IMR-90 (cell line): ENCODE results near the gene ZDHHC17. TPM values are rescaled to one million over a fixed set of nuclear protein-coding genes. Genes with fewer than 3 reads are reported as not detected.

ENCODE experiments used
- ATAC-seq: fragments of 200-7000 bp; cut with Tn5 transposase; 2 replicates; pipeline ENCODE4 v1.9.1; 2020; ENCODE audit warnings: low read depth, mild to moderate bottlenecking, moderate library complexity
- BruUV-seq: library from RNA; stranded (reverse); fragments of 400-500 nt; replicated peaks from 2 replicates; lab custom pipeline; 2021; lab: Mats Ljungman, UMichigan
- CTCF ChIA-PET: fragments of 300-600 bp; formaldehyde crosslinking; extraction: SDS; loops from one replicate; lab custom pipeline; 2021; ENCODE audit warnings: antibody characterized with exemption; lab: Yijun Ruan, JAX
- POLR2A ChIA-PET: fragments of 300-600 bp; sonication (Branson Sonifier 250); formaldehyde crosslinking; loops from one replicate; lab custom pipeline; 2022; ENCODE audit warnings: antibody characterized with exemption; ENCODE audit not compliant: unreplicated experiment; lab: Charles Lee
- DNase-seq: peaks from one replicate; pipeline ENCODE4 v3.0.0; 2013
- H2AFZ ChIP-seq: replicated peaks from 2 replicates; pipeline ENCODE3; 2013; ENCODE audit warnings: low read length, mild to moderate bottlenecking; ENCODE audit not compliant: poor library complexity
- H2AK5ac ChIP-seq: 2 replicates; pipeline ENCODE4 v1.6.1; 2013; ENCODE audit warnings: low read depth, low read length, inconsistent platforms
- H2AK9ac ChIP-seq: replicated peaks from 2 replicates; pipeline ENCODE3; 2013; ENCODE audit warnings: mild to moderate bottlenecking, low read depth, low read length, moderate library complexity; ENCODE audit not compliant: poor library complexity
- H2BK120ac ChIP-seq: 2 replicates; pipeline ENCODE4 v1.6.1; 2013; ENCODE audit warnings: low read depth, low read length, inconsistent platforms
- H2BK15ac ChIP-seq: 3 replicates; pipeline ENCODE4 v1.6.1; 2013; ENCODE audit warnings: low read depth, low read length, inconsistent platforms
- H2BK20ac ChIP-seq: 2 replicates; pipeline ENCODE4 v1.6.1; 2013; ENCODE audit warnings: low read depth, mild to moderate bottlenecking, inconsistent platforms, low read length, moderate library complexity
- H2BK5ac ChIP-seq: 2 replicates; pipeline ENCODE4 v1.6.1; 2013; ENCODE audit warnings: mild to moderate bottlenecking, low read depth, low read length, inconsistent platforms; ENCODE audit not compliant: poor library complexity, severe bottlenecking
- H3K14ac ChIP-seq: replicated peaks from 2 replicates; pipeline ENCODE4 v1.6.1; 2013; ENCODE audit warnings: low read depth, low read length, inconsistent platforms
- H3K18ac ChIP-seq: 2 replicates; pipeline ENCODE4 v1.6.1; 2013; ENCODE audit warnings: low read depth, low read length, control low read depth
- H3K23ac ChIP-seq: 2 replicates; pipeline ENCODE4 v1.6.1; 2013; ENCODE audit warnings: low read depth, low read length, inconsistent platforms
- H3K27ac ChIP-seq: 2 replicates; pipeline ENCODE4 v1.5.1; 2013; ENCODE audit warnings: mild to moderate bottlenecking, control low read depth, low read length; ENCODE audit not compliant: insufficient read depth
- H3K27me3 ChIP-seq: 2 replicates; pipeline ENCODE4 v1.6.1; 2013; ENCODE audit warnings: low read length; ENCODE audit not compliant: control insufficient read depth, insufficient read depth
- H3K36me3 ChIP-seq: 2 replicates; pipeline ENCODE4 v1.6.1; 2013; ENCODE audit warnings: low read length, mixed read lengths; ENCODE audit not compliant: control insufficient read depth, insufficient read depth
- H3K4ac ChIP-seq: 2 replicates; pipeline ENCODE4 v1.6.1; 2013; ENCODE audit warnings: low read depth, low read length, inconsistent platforms
- H3K4me1 ChIP-seq: 2 replicates; pipeline ENCODE4 v1.6.1; 2013; ENCODE audit warnings: low read length, mixed read lengths; ENCODE audit not compliant: control insufficient read depth, insufficient read depth
- H3K4me2 ChIP-seq: 2 replicates; pipeline ENCODE4 v1.6.1; 2013; ENCODE audit warnings: low read depth, mild to moderate bottlenecking, control low read depth, low read length, moderate library complexity
- H3K4me3 ChIP-seq: 2 replicates; pipeline ENCODE4 v1.5.1; 2013; ENCODE audit warnings: low read depth, mild to moderate bottlenecking, control low read depth, low read length, moderate library complexity; ENCODE audit not compliant: insufficient read depth
- H3K56ac ChIP-seq: 2 replicates; pipeline ENCODE4 v1.6.1; 2013; ENCODE audit warnings: low read length, inconsistent platforms; ENCODE audit not compliant: insufficient read depth; ENCODE audit errors: extremely low read depth
- H3K79me1 ChIP-seq, 2 experiments: 2 replicates each; pipeline ENCODE4 v1.6.1; 2013; ENCODE audit warnings: low read length in 2 of 2, inconsistent platforms in 1 of 2, low read depth in 1 of 2
- H3K9ac ChIP-seq: 2 replicates; pipeline ENCODE4 v1.6.1; 2013; ENCODE audit warnings: low read depth, low read length, control low read depth
- H3K9me1 ChIP-seq: 2 replicates; pipeline ENCODE4 v1.6.1; 2013; ENCODE audit warnings: low read length, inconsistent platforms; ENCODE audit not compliant: insufficient read depth
- H3K9me3 ChIP-seq: 2 replicates; pipeline ENCODE4 v1.6.1; 2013; ENCODE audit warnings: low read length; ENCODE audit not compliant: control insufficient read depth, insufficient read depth
- H4K20me1 ChIP-seq: 2 replicates; pipeline ENCODE4 v1.6.1; 2013; ENCODE audit warnings: low read length, inconsistent platforms; ENCODE audit not compliant: insufficient read depth
- H4K5ac ChIP-seq: 2 replicates; pipeline ENCODE4 v1.6.1; 2013; ENCODE audit warnings: mild to moderate bottlenecking, low read depth, low read length, control low read depth
- H4K8ac ChIP-seq, 2 experiments: 2 replicates each; pipeline ENCODE4 v1.6.1; 2013; ENCODE audit warnings: low read depth in 2 of 2, low read length in 2 of 2, control low read depth in 1 of 2, inconsistent platforms in 1 of 2
- H4K91ac ChIP-seq: 2 replicates; pipeline ENCODE4 v1.6.1; 2013; ENCODE audit warnings: low read depth, low read length, inconsistent platforms; ENCODE audit not compliant: insufficient read depth
- BHLHE40 ChIP-seq: fragments of 150-350 bp; IDR thresholded peaks from 2 replicates; pipeline ENCODE4 v1.6.1; 2016; ENCODE audit warnings: mild to moderate bottlenecking, low read depth, low read length
- CEBPB ChIP-seq: IDR thresholded peaks from 2 replicates; pipeline ENCODE4 v1.6.1; 2012; ENCODE audit warnings: low read depth, low read length, improper control_type of control experiment
- CHD1 ChIP-seq: IDR thresholded peaks from 2 replicates; pipeline ENCODE4 v1.6.1; 2012; ENCODE audit warnings: low read depth, low read length, improper control_type of control experiment
- MAFK ChIP-seq: IDR thresholded peaks from 2 replicates; pipeline ENCODE4 v1.6.1; 2012; ENCODE audit warnings: low read depth, low read length, improper control_type of control experiment
- MAZ ChIP-seq: IDR thresholded peaks from 2 replicates; pipeline ENCODE4 v1.6.1; 2012; ENCODE audit warnings: low read depth, mild to moderate bottlenecking, low read length, improper control_type of control experiment, moderate library complexity, borderline replicate concordance
- MXI1 ChIP-seq: IDR thresholded peaks from 2 replicates; pipeline ENCODE4 v1.6.1; 2012; ENCODE audit warnings: low read depth, mild to moderate bottlenecking, low read length, moderate library complexity, borderline replicate concordance
- NFE2L2 ChIP-seq: fragments of 150-350 bp; IDR thresholded peaks from 2 replicates; pipeline ENCODE4 v1.6.1; 2016; ENCODE audit warnings: low read depth, mild to moderate bottlenecking, low read length
- POLR2A ChIP-seq: IDR thresholded peaks from 2 replicates; pipeline ENCODE4 v1.6.1; 2012; ENCODE audit warnings: mild to moderate bottlenecking, low read depth, low read length
- RAD21 ChIP-seq: IDR thresholded peaks from 2 replicates; pipeline ENCODE4 v1.6.1; 2012; ENCODE audit warnings: low read length, improper control_type of control experiment
- RCOR1 ChIP-seq: IDR thresholded peaks from 2 replicates; pipeline ENCODE4 v1.6.1; 2012; ENCODE audit warnings: mild to moderate bottlenecking, low read length, improper control_type of control experiment; ENCODE audit not compliant: insufficient replicate concordance
- RFX5 ChIP-seq: IDR thresholded peaks from 2 replicates; pipeline ENCODE4 v1.8.0; 2012; ENCODE audit warnings: low read depth, mild to moderate bottlenecking, low read length, moderate library complexity
- SMC3 ChIP-seq: fragments of 150-350 bp; IDR thresholded peaks from 2 replicates; pipeline ENCODE4 v1.6.1; 2016; ENCODE audit warnings: low read depth, mild to moderate bottlenecking, antibody characterized with exemption, low read length, moderate library complexity
- WGBS, 2 experiments: methylation state at CpG; one replicate each; pipeline versions ENCODE4 v1.1.5 to v1.1.7; 2013; ENCODE audit warnings: missing lambda C conversion rate in 2 of 2; ENCODE audit not compliant: insufficient read length in 1 of 2; ENCODE audit errors: extremely low coverage in 2 of 2; 5-methylcytosine and 5-hydroxymethylcytosine counted together
- dilution Hi-C: fragments of 300-500 bp; cut with HindIII; formaldehyde crosslinking; loops from one replicate; pipeline ENCODE4 v1.14.3; 2018; ENCODE audit warnings: low sequenced_read_pairs; ENCODE audit not compliant: unreplicated experiment
- in situ Hi-C: fragments of 300-500 bp; cut with MboI; formaldehyde crosslinking; loops from 3 replicates; pipeline ENCODE4 v1.14.3; 2019; ENCODE audit warnings: low sequenced_read_pairs, inconsistent platforms, mixed read lengths
- intact Hi-C: fragments of 100-400 bp; cut with micrococcal nuclease; formaldehyde crosslinking; loops from 2 replicates; pipeline ENCODE4 v1.10.0; 2022
- polyA plus RNA-seq, 3 experiments: library from polyadenylated mRNA; depleted of rRNA; stranded (reverse); fragments of >200 nt; gene quantifications; 2 replicates each; pipeline ENCODE4 v1.2.3, GENCODE V29; 2012; ENCODE audit warnings: low replicate concordance in 1 of 3
- total RNA-seq: library from RNA; depleted of rRNA; stranded (reverse); fragments of >200 nt; gene quantifications from 2 replicates; pipeline ENCODE4 v1.2.3, GENCODE V29; 2012
- TF ChIP-seq, protein P1 (sequence below): fragments of 150-350 bp; IDR thresholded peaks from 2 replicates; pipeline ENCODE4 v1.6.1; 2016; ENCODE audit warnings: low read depth, mild to moderate bottlenecking, low read length, moderate library complexity, borderline replicate concordance
- TF ChIP-seq, protein P2 (sequence below): fragments of 150-350 bp; IDR thresholded peaks from 2 replicates; pipeline ENCODE4 v1.6.1; 2017; ENCODE audit warnings: mild to moderate bottlenecking, antibody characterized with exemption, low read length, low read depth
- TF ChIP-seq, protein P3 (sequence below): conservative IDR thresholded peaks from 2 replicates; pipeline ENCODE4 v1.5.1; 2012; ENCODE audit warnings: mild to moderate bottlenecking, low read depth, low read length, improper control_type of control experiment

ZDHHC17 gene
- total and polyA plus RNA-seq, 2 of the 4 experiments (the other 2 are of a cell fraction): 23.3 to 125 TPM

DNA sequence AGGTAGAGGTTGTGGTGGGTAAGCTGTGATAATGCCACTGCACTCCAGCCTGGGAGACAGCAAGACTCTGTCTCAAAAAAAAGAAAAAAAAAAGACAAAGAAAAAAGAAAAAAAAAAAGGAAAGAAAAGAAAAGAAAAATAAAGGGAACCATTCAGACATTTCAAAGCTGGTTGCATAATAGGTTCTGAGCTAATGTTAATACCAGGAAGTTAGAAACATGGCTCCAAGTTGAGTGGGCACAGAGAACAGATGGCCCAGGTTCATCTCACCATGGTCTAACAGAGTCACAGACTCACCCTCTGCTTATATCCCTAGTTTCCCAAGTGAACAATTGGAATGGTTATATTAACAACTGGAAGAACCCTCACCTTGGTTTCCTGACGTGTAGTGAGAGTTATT, 17.4 kb upstream of the ZDHHC17 start:
- Histone ChIP-seq H2AK5ac (no peak overlapping the region), H3K9me1 (no peaks in the 10 kb centered on the region), H3K79me1 (no peaks in the 10 kb centered on the region), H4K91ac (no peak overlapping the region), H3K27me3 (no peaks in the 10 kb centered on the region), H3K4ac (no peak overlapping the region), H4K20me1 (no peaks in the 10 kb centered on the region), H3K9ac (no peak overlapping the region), H2BK20ac (no peak overlapping the region), H2BK15ac (no peak overlapping the region), H3K4me1 (no peaks in the 10 kb centered on the region), H3K27ac (no peak overlapping the region), H4K5ac (no peak overlapping the region), H3K4me2 (no peak overlapping the region), H3K56ac (no peak overlapping the region), H3K36me3 (no peaks in the 10 kb centered on the region), H3K23ac (no peak overlapping the region), H3K4me3 (no peak overlapping the region), H4K8ac (no peak overlapping the region), H2BK120ac (no peak overlapping the region), H3K14ac (no peak overlapping the region), H2AK9ac (no peak overlapping the region), H2BK5ac (no peak overlapping the region), H3K9me3 (no peaks in the 10 kb centered on the region), H2AFZ (no peak overlapping the region), H3K18ac (no peak overlapping the region)
- CTCF ChIA-PET: no interaction called here
- in situ Hi-C loops: no loop called here
- no CpG with 5 or more reads among the region's 1 CpG for WGBS, 2 experiments
- ATAC-seq (no peak), DNase-seq (no peak)
- dilution Hi-C loops: no loop called here
- TF ChIP-seq, protein P1, sequence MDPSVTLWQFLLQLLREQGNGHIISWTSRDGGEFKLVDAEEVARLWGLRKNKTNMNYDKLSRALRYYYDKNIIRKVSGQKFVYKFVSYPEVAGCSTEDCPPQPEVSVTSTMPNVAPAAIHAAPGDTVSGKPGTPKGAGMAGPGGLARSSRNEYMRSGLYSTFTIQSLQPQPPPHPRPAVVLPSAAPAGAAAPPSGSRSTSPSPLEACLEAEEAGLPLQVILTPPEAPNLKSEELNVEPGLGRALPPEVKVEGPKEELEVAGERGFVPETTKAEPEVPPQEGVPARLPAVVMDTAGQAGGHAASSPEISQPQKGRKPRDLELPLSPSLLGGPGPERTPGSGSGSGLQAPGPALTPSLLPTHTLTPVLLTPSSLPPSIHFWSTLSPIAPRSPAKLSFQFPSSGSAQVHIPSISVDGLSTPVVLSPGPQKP: no peak
- TF ChIP-seq RAD21: no peak
- no peak for TF ChIP-seq CEBPB
- TF ChIP-seq BHLHE40: no peak
- TF ChIP-seq, protein P2, sequence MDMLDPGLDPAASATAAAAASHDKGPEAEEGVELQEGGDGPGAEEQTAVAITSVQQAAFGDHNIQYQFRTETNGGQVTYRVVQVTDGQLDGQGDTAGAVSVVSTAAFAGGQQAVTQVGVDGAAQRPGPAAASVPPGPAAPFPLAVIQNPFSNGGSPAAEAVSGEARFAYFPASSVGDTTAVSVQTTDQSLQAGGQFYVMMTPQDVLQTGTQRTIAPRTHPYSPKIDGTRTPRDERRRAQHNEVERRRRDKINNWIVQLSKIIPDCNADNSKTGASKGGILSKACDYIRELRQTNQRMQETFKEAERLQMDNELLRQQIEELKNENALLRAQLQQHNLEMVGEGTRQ: no peak
- no peak for TF ChIP-seq MAFK
- TF ChIP-seq POLR2A: no peak
- no peak for TF ChIP-seq RFX5
- TF ChIP-seq SMC3: no peak
- TF ChIP-seq MAZ: no peak
- TF ChIP-seq, protein P3, sequence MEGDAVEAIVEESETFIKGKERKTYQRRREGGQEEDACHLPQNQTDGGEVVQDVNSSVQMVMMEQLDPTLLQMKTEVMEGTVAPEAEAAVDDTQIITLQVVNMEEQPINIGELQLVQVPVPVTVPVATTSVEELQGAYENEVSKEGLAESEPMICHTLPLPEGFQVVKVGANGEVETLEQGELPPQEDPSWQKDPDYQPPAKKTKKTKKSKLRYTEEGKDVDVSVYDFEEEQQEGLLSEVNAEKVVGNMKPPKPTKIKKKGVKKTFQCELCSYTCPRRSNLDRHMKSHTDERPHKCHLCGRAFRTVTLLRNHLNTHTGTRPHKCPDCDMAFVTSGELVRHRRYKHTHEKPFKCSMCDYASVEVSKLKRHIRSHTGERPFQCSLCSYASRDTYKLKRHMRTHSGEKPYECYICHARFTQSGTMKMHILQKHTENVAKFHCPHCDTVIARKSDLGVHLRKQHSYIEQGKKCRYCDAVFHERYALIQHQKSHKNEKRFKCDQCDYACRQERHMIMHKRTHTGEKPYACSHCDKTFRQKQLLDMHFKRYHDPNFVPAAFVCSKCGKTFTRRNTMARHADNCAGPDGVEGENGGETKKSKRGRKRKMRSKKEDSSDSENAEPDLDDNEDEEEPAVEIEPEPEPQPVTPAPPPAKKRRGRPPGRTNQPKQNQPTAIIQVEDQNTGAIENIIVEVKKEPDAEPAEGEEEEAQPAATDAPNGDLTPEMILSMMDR: no peak
- no peak for TF ChIP-seq RCOR1
- TF ChIP-seq CHD1: no peak
- no peak for TF ChIP-seq NFE2L2
- TF ChIP-seq MXI1: no peak
- intact Hi-C loops: no loop called here
- BruUV-seq: no TSS peak
- POLR2A ChIA-PET: no interaction called here
